Adrenal gland (tissue), 12 donors: Measurements from ENCODE around the gene CNST. TPM values are rescaled to one million over a fixed set of nuclear protein-coding genes. Genes with fewer than 3 reads are reported as not detected.
"Not testable (repeated sequence)": the region's sequence is repeated elsewhere in the genome, so short reads cannot be mapped to it uniquely, and the experiment has no call there.

Experiments used
- DNase-seq, 7 donors: peaks; one replicate each; pipeline ENCODE4 v3.0.0-alpha.2; 2019 to 2020
- H3K27ac ChIP-seq, 5 donors: fragments of 200-600 bp; sonication (generic) in 4 of 5; 1 replicate in 3 of 5; 2 replicates in 2 of 5; pipeline versions ENCODE4 v1.5.1 to v1.8.0; 2016 to 2020; ENCODE audit warnings: mild to moderate bottlenecking in 1 of 5
- H3K27me3 ChIP-seq: fragments of 200-600 bp; 2 replicates; pipeline ENCODE4 v1.8.0; 2021
- H3K36me3 ChIP-seq, 2 donors: fragments of 200-600 bp; replicated peaks in 1 of 2; 1 replicate in 1 of 2; 2 replicates in 1 of 2; pipeline versions ENCODE4 v1.5.1 to v1.8.0; 2018 to 2022
- H3K4me1 ChIP-seq, 2 donors: fragments of 200-600 bp; replicated peaks in 1 of 2; 1 replicate in 1 of 2; 2 replicates in 1 of 2; pipeline versions ENCODE4 v1.5.1 to v1.8.0; 2018 to 2021
- H3K4me3 ChIP-seq, 4 donors: fragments of 200-600 bp; sonication (generic) in 3 of 4; one replicate each; pipeline ENCODE4 v1.5.1; 2016 to 2018
- H3K9me3 ChIP-seq, 3 donors: fragments of 200-600 bp; sonication (generic) in 1 of 3; replicated peaks in 1 of 3; 1 replicate in 2 of 3; 2 replicates in 1 of 3; pipeline versions ENCODE4 v1.5.1 to v1.8.0; 2016 to 2021
- CTCF ChIP-seq, 6 experiments: fragments of 450-650 bp in 4 of 6; fragments of 200-600 bp in 2 of 6; sonication (generic) in 1 of 6; IDR thresholded peaks; 1 replicate in 5 of 6; 2 replicates in 1 of 6; pipeline versions ENCODE4 v1.5.1 to v1.8.0; 2016 to 2021; ENCODE audit warnings: antibody characterized with exemption in 6 of 6, mild to moderate bottlenecking in 2 of 6, moderate library complexity in 1 of 6
- POLR2A ChIP-seq, 2 donors: fragments of 450-650 bp; IDR thresholded peaks; one replicate each; pipeline ENCODE4 v1.6.1; 2017; ENCODE audit warnings: antibody characterized with exemption in 2 of 2, mild to moderate bottlenecking in 2 of 2, moderate library complexity in 1 of 2
- WGBS, 4 donors: extraction: QIAGEN DNeasy Blood & Tissue Kit in 2 of 4; methylation state at CpG; one replicate each; pipeline versions ENCODE4 v1.1.5 to v1.1.7; 2013 to 2017; 5-methylcytosine and 5-hydroxymethylcytosine counted together
- intact Hi-C, 2 donors: fragments of 100-400 bp; cut with DNase I; formaldehyde crosslinking; loops; one replicate each; pipeline versions ENCODE4 v1.14.1 to v1.15.0; 2022 to 2023
- polyA plus RNA-seq, 3 donors: library from polyadenylated mRNA; stranded (reverse); fragments of 200-250 nt in 2 of 3; fragments of 350-450 nt in 1 of 3; fragmentation: Illumina TruSeq in 1 of 3; extraction: RNeasy Lipid Tissue Mini Kit (QIAGEN cat#74804) in 1 of 3; gene quantifications; one replicate each; pipeline ENCODE4 v1.2.3, GENCODE V29; 2013 to 2014
- total RNA-seq, 9 donors: library from RNA; depleted of rRNA in 4 of 9; stranded (reverse); fragments of >200 nt in 4 of 9; fragments of 120-200 nt in 1 of 9; fragmentation: NEBNext Ultra II Directional in 1 of 9; extraction: Animal tissue kit (Norgen Biotek cat#: 25700) in 1 of 9; gene quantifications; one replicate each; pipeline versions ENCODE4 v1.1.0 to v1.2.4, GENCODE V29; 2013 to 2023
- donor health status: healthy with polysubstance abuse.
- donor health status: Bipolar disorder and iron deficiency.
- donor health status: DM: yes; HTN: yes; CAD: no.
- donor health status: DM: no; HTN: no; CAD: no.
- donor health status: DM: no; HTN: no; CAD: no.
- donor health status: DM: yes; HTN: yes; CAD: no.

CNST gene
- total and polyA plus RNA-seq, 12 donors, result 11.4 to 85.6 (median 47.3) TPM

- peak; percentile 83 to 92 (median 86) for DNase-seq
- 50 to 58% (median 57%) methylated on average over 6 of the region's 6 CpGs for WGBS, 4 donors
- peak overlapping the region; percentile 13 to 86 (median 76) for H3K27ac ChIP-seq
- no peak overlapping the region for H3K4me3 ChIP-seq
- no peaks in the 10 kb centered on the region for H3K36me3 ChIP-seq
- TF ChIP-seq CTCF (IDR thresholded peaks at IDR 0.05) (no peak), POLR2A (IDR thresholded peaks at IDR 0.05) (peak in 1 of 2 donors; percentile 53)
- intact Hi-C loops, result no loop called here
- peaks cover 73 to 89% of the 10 kb centered on the region in 2 donors for H3K4me1 ChIP-seq
- H3K27me3 ChIP-seq, result no peaks in the 10 kb centered on the region
- H3K9me3 ChIP-seq, result peaks cover 0 to 3% (median 0%) of the 10 kb centered on the region in 3 donors
These were observed 17.4 kb downstream of the CNST start for GRCh38 chr1:246583448-246584185.

GRCh38 chr1:246587032-246587431 is 20.8 kb downstream of the CNST start:
- TF ChIP-seq CTCF (IDR thresholded peaks at IDR 0.05), result no peak
- TF ChIP-seq POLR2A (IDR thresholded peaks at IDR 0.05), result no peak
- Histone ChIP-seq H3K9me3 (peaks cover 0 to 5% (median 0%) of the 10 kb centered on the region in 3 donors), H3K4me3 (no peak overlapping the region), H3K4me1 (peaks cover 52 to 60% of the 10 kb centered on the region in 2 donors), H3K36me3 (peaks cover 0 to 4% of the 10 kb centered on the region in 2 donors), H3K27me3 (no peaks in the 10 kb centered on the region), H3K27ac (peak overlapping the region; percentile 35 to 83 (median 82))
- 67 to 77% (median 71%) methylated on average over 3 of the region's 3 CpGs for WGBS, 4 donors
- intact Hi-C loops, result no loop called here
- DNase-seq, result no peak

GRCh38 chr1:246587606-246588005 is 21.4 kb downstream of the CNST start:
- peak overlapping the region in 1 of 4 donors; percentile 11 for H3K4me3 ChIP-seq
- 15 to 25% (median 17%) methylated on average over 3 of the region's 3 CpGs for WGBS, 4 donors
- intact Hi-C loops, result no loop called here
- H3K36me3 ChIP-seq, result peaks cover 0 to 8% of the 10 kb centered on the region in 2 donors
- peaks cover 0 to 5% (median 0%) of the 10 kb centered on the region in 3 donors for H3K9me3 ChIP-seq
- TF ChIP-seq POLR2A (IDR thresholded peaks at IDR 0.05) (peak in 1 of 2 donors; percentile 47), CTCF (IDR thresholded peaks at IDR 0.05) (no peak)
- peaks cover 47 to 54% of the 10 kb centered on the region in 2 donors for H3K4me1 ChIP-seq
- H3K27ac ChIP-seq, result peak overlapping the region; percentile 35 to 83 (median 82)
- no peaks in the 10 kb centered on the region for H3K27me3 ChIP-seq
- peak in 1 of 7 donors; percentile 26 for DNase-seq

GRCh38 chr1:246588159-246588721 is 22.0 kb downstream of the CNST start:
- no peaks in the 10 kb centered on the region for H3K27me3 ChIP-seq
- H3K36me3 ChIP-seq, result peaks cover 0 to 8% of the 10 kb centered on the region in 2 donors
- intact Hi-C loops, result no loop called here
- H3K9me3 ChIP-seq, result peaks cover 0 to 5% (median 0%) of the 10 kb centered on the region in 3 donors
- 38 to 50% (median 46%) methylated on average over 2 of the region's 2 CpGs for WGBS, 4 donors
- peak overlapping the region; percentile 30 to 83 (median 72) for H3K27ac ChIP-seq
- H3K4me1 ChIP-seq, result peaks cover 41 to 47% of the 10 kb centered on the region in 2 donors
- no peak for TF ChIP-seq POLR2A (IDR thresholded peaks at IDR 0.05)
- H3K4me3 ChIP-seq, result peak overlapping the region in 1 of 4 donors; percentile 11
- no peak for DNase-seq

- H3K4me3 ChIP-seq, intact Hi-C loops, DNase-seq, H3K27ac ChIP-seq, H3K9me3 ChIP-seq, H3K27me3 ChIP-seq: not testable (repeated sequence)
- 93 to 96% (median 94%) methylated on average over 9 to 10 of the region's 10 CpGs for WGBS, 4 donors
- Histone ChIP-seq H3K36me3 (peaks cover 0 to 12% of the 10 kb centered on the region in 2 donors), H3K4me1 (peaks cover 24 to 31% of the 10 kb centered on the region in 2 donors)
These were observed 23.7 kb downstream of the CNST start for GRCh38 chr1:246589919-246590318.
